CD14-positive monocyte (primary cell): ENCODE measurements around the gene ABCC3. TPM values are rescaled to one million over a fixed set of nuclear protein-coding genes. Genes with fewer than 3 reads are reported as not detected.

Experiments used
- DNase-seq, 3 donors: peaks; one replicate each; pipeline ENCODE4 v3.0.0-alpha.2; 2011 to 2022
- H2AFZ ChIP-seq: 2 replicates; pipeline ENCODE4 v1.6.0; 2012; ENCODE audit warnings: mild to moderate bottlenecking, low read depth, low read length, inconsistent platforms; ENCODE audit not compliant: insufficient read depth, poor library complexity, severe bottlenecking
- H3K27ac ChIP-seq, 2 donors: 1 replicate in 1 of 2; 2 replicates in 1 of 2; pipeline ENCODE4 v1.5.1; 2012 to 2013; ENCODE audit warnings: low read length in 2 of 2, control low read depth in 1 of 2, inconsistent platforms in 1 of 2, low read depth in 1 of 2, mild to moderate bottlenecking in 1 of 2
- H3K27me3 ChIP-seq, 2 donors: one replicate each; pipeline versions ENCODE4 v1.6.0 to v1.6.1; 2011 to 2013; ENCODE audit warnings: low read length in 2 of 2; ENCODE audit not compliant: control insufficient read depth in 2 of 2, insufficient read depth in 2 of 2
- H3K36me3 ChIP-seq, 2 donors: replicated peaks in 1 of 2; 1 replicate in 1 of 2; 2 replicates in 1 of 2; pipeline versions ENCODE4 v1.5.1 to v1.6.1; 2012 to 2013; ENCODE audit warnings: low read length in 2 of 2, control low read depth in 1 of 2, inconsistent platforms in 1 of 2, mild to moderate bottlenecking in 1 of 2; ENCODE audit not compliant: insufficient read depth in 2 of 2, control insufficient read depth in 1 of 2
- H3K4me1 ChIP-seq, 2 donors: 1 replicate in 1 of 2; 2 replicates in 1 of 2; pipeline versions ENCODE4 v1.5.1 to v1.6.1; 2012 to 2013; ENCODE audit warnings: low read length in 2 of 2, control low read depth in 1 of 2, inconsistent platforms in 1 of 2, mild to moderate bottlenecking in 1 of 2, moderate library complexity in 1 of 2; ENCODE audit not compliant: insufficient read depth in 2 of 2, control insufficient read depth in 1 of 2
- H3K4me2 ChIP-seq: replicated peaks from 2 replicates; pipeline ENCODE3; 2012; ENCODE audit warnings: low read length, moderate library complexity, mild to moderate bottlenecking; ENCODE audit not compliant: poor library complexity, severe bottlenecking; ENCODE audit errors: extremely low read depth
- H3K4me3 ChIP-seq, 3 experiments: fragments of 200-600 bp in 1 of 3; sonication (generic) in 1 of 3; replicated peaks in 1 of 3; 1 replicate in 2 of 3; 2 replicates in 1 of 3; pipeline ENCODE4 v1.5.1; 2011 to 2013; ENCODE audit warnings: low read length in 3 of 3, mild to moderate bottlenecking in 3 of 3, control low read depth in 2 of 3, low read depth in 2 of 3, inconsistent platforms in 1 of 3, moderate library complexity in 1 of 3
- H3K79me2 ChIP-seq: 2 replicates; pipeline ENCODE4 v1.6.0; 2012; ENCODE audit warnings: mild to moderate bottlenecking, control low read depth, inconsistent platforms, low read length, moderate library complexity; ENCODE audit not compliant: insufficient read depth
- H3K9ac ChIP-seq: 2 replicates; pipeline ENCODE4 v1.6.0; 2017; ENCODE audit warnings: low read length, mild to moderate bottlenecking; ENCODE audit not compliant: insufficient read depth, poor library complexity, severe bottlenecking
- H3K9me3 ChIP-seq, 2 donors: replicated peaks in 1 of 2; 1 replicate in 1 of 2; 2 replicates in 1 of 2; pipeline versions ENCODE4 v1.5.1 to v1.6.1; 2012 to 2013; ENCODE audit warnings: low read length in 2 of 2, control low read depth in 1 of 2; ENCODE audit not compliant: control insufficient read depth in 1 of 2, insufficient read depth in 1 of 2
- H4K20me1 ChIP-seq: 2 replicates; pipeline ENCODE4 v1.6.0; 2012; ENCODE audit warnings: mild to moderate bottlenecking, low read length, control low read depth, moderate library complexity; ENCODE audit not compliant: insufficient read depth
- H3K27ac Mint-ChIP-seq, 7 donors: one replicate each; pipeline ENCODE4 v1.8.0; 2020; ENCODE audit warnings: mild to moderate bottlenecking in 7 of 7, mixed read lengths in 7 of 7, moderate library complexity in 6 of 7, inconsistent platforms in 2 of 7
- H3K27me3 Mint-ChIP-seq, 3 donors: one replicate each; pipeline ENCODE4 v1.8.0; 2021 to 2022; ENCODE audit warnings: low read depth in 3 of 3, mild to moderate bottlenecking in 3 of 3, mixed read lengths in 3 of 3, moderate library complexity in 3 of 3, inconsistent platforms in 1 of 3
- H3K36me3 Mint-ChIP-seq, 2 donors: one replicate each; pipeline ENCODE4 v1.8.0; 2020; ENCODE audit warnings: mixed read lengths in 2 of 2, inconsistent platforms in 1 of 2, mild to moderate bottlenecking in 1 of 2
- H3K4me1 Mint-ChIP-seq: one replicate; pipeline ENCODE4 v1.8.0; 2020; ENCODE audit warnings: mild to moderate bottlenecking, mixed read lengths
- H3K4me3 Mint-ChIP-seq, 2 donors: one replicate each; pipeline ENCODE4 v1.8.0; 2020; ENCODE audit warnings: mild to moderate bottlenecking in 2 of 2, mixed read lengths in 2 of 2, moderate library complexity in 1 of 2
- H3K9me3 Mint-ChIP-seq, 7 donors: one replicate each; pipeline ENCODE4 v1.8.0; 2020 to 2022; ENCODE audit warnings: mixed read lengths in 7 of 7, mild to moderate bottlenecking in 6 of 7, moderate library complexity in 6 of 7, inconsistent platforms in 2 of 7
- WGBS: methylation state at CpG from one replicate; pipeline ENCODE4 v1.1.5; 2013; ENCODE audit warnings: missing lambda C conversion rate; ENCODE audit not compliant: insufficient coverage; 5-methylcytosine and 5-hydroxymethylcytosine counted together
- intact Hi-C, 2 donors: fragments of 100-400 bp; cut with micrococcal nuclease; formaldehyde crosslinking; loops; one replicate each; pipeline versions ENCODE4 v1.15.0 to v1.15.1; 2023
- polyA plus RNA-seq, 3 donors: library from polyadenylated mRNA; depleted of rRNA in 1 of 3; unstranded in 2 of 3; stranded (reverse) in 1 of 3; fragments of 300-500 nt in 2 of 3; fragments of >200 nt in 1 of 3; fragmentation: Illumina TruSeq in 2 of 3; gene quantifications; 1 replicate in 2 of 3; 2 replicates in 1 of 3; pipeline ENCODE4 v1.2.3, GENCODE V29; 2012 to 2021
- TF ChIP-seq, protein P1 (sequence below): fragments of 200-600 bp; IDR thresholded peaks from one replicate; pipeline ENCODE4 v1.8.0; 2022; ENCODE audit warnings: antibody characterized with exemption, mild to moderate bottlenecking

ABCC3 gene
- polyA plus RNA-seq, 3 donors: 2.7 to 74.5 (median 11.4) TPM

DNA sequence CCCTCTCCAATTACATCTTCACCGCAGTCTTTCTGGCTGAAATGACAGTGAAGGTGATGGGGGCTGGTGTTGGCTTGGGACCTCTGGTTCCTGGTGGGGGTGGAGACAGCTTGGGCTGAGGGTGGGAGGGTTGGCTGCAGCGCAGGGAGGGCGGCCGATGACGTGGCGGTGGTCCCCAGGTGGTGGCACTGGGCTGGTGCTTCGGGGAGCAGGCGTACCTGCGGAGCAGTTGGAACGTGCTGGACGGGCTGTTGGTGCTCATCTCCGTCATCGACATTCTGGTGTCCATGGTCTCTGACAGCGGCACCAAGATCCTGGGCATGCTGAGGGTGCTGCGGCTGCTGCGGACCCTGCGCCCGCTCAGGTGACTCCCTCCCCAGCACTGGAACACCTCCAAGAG is 31.8 kb upstream of the ABCC3 start:
- Mint-ChIP-seq H3K4me3 (no peak overlapping the region), H3K27ac (no peak overlapping the region), H3K4me1 (peaks cover 16% of the 10 kb centered on the region), H3K36me3 (no peaks in the 10 kb centered on the region), H3K27me3 (peaks cover 28 to 52% (median 32%) of the 10 kb centered on the region in 3 donors), H3K9me3 (no peaks in the 10 kb centered on the region)
- no peaks in the 10 kb centered on the region for H3K4me1 ChIP-seq
- 92% methylated on average over 17 of the region's 18 CpGs for whole genome bisulfite sequencing
- H3K4me3 ChIP-seq: no peak overlapping the region
- H3K9ac ChIP-seq: no peak overlapping the region
- no peaks in the 10 kb centered on the region for H3K9me3 ChIP-seq
- H3K4me2 ChIP-seq: no peak overlapping the region
- intact Hi-C loops: no loop called here
- no peak for DNase-seq
- H3K79me2 ChIP-seq: no peaks in the 10 kb centered on the region
- TF ChIP-seq, protein P1, sequence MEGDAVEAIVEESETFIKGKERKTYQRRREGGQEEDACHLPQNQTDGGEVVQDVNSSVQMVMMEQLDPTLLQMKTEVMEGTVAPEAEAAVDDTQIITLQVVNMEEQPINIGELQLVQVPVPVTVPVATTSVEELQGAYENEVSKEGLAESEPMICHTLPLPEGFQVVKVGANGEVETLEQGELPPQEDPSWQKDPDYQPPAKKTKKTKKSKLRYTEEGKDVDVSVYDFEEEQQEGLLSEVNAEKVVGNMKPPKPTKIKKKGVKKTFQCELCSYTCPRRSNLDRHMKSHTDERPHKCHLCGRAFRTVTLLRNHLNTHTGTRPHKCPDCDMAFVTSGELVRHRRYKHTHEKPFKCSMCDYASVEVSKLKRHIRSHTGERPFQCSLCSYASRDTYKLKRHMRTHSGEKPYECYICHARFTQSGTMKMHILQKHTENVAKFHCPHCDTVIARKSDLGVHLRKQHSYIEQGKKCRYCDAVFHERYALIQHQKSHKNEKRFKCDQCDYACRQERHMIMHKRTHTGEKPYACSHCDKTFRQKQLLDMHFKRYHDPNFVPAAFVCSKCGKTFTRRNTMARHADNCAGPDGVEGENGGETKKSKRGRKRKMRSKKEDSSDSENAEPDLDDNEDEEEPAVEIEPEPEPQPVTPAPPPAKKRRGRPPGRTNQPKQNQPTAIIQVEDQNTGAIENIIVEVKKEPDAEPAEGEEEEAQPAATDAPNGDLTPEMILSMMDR: no peak
- H3K27ac ChIP-seq: no peak overlapping the region
- no peaks in the 10 kb centered on the region for H4K20me1 ChIP-seq
- peaks cover 0 to 18% of the 10 kb centered on the region in 2 donors for H3K27me3 ChIP-seq
- H2AFZ ChIP-seq: no peak overlapping the region
- H3K36me3 ChIP-seq: no peaks in the 10 kb centered on the region

DNA sequence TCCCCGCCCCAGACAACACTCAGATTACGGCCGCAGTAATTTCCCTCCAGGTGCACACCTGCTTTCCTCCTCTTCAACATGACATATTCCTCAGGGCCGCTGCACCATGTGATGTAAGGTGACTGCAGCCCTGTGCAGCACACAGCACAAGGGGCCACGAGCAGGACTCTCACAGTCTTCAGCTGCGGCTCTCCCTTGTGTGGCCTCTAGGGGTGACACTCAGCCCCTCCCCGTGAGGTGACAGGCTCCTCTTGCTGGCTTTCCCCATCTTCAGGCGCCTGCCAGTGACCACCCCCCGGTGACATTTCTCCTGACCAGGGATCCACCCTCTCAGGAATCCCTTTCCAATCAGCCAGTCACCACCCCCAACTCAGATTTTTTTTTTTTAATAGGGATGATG is 31.3 kb upstream of the ABCC3 start:
- peaks cover 30 to 52% (median 32%) of the 10 kb centered on the region in 3 donors for H3K27me3 Mint-ChIP-seq
- WGBS: 97% methylated on average over 3 of the region's 9 CpGs

More for the DNA sequence above, 31.3 kb upstream of the ABCC3 start:
- intact Hi-C loops: no loop called here
- no peak overlapping the region for H3K27ac ChIP-seq
- H3K9me3 ChIP-seq: no peaks in the 10 kb centered on the region
- H3K4me3 Mint-ChIP-seq: no peak overlapping the region
- TF ChIP-seq, protein P1: no peak
- H3K4me1 ChIP-seq: no peaks in the 10 kb centered on the region
- no peak overlapping the region for H3K4me2 ChIP-seq
- H3K4me3 ChIP-seq: no peak overlapping the region
- H3K79me2 ChIP-seq: no peaks in the 10 kb centered on the region
- no peaks in the 10 kb centered on the region for H3K36me3 Mint-ChIP-seq
- H3K27me3 ChIP-seq: peaks cover 0 to 18% of the 10 kb centered on the region in 2 donors
- no peak overlapping the region for H3K9ac ChIP-seq
- H3K36me3 ChIP-seq: no peaks in the 10 kb centered on the region
- peaks cover 16% of the 10 kb centered on the region for H3K4me1 Mint-ChIP-seq
- H3K27ac Mint-ChIP-seq: peak overlapping the region in 1 of 7 donors; percentile 1
- no peak overlapping the region for H2AFZ ChIP-seq
- DNase-seq: no peak
- no peaks in the 10 kb centered on the region for H3K9me3 Mint-ChIP-seq
- no peaks in the 10 kb centered on the region for H4K20me1 ChIP-seq
